ENCODE results near the gene PRPSAP1. TPM values are rescaled to one million over a fixed set of nuclear protein-coding genes. Genes with fewer than 3 reads are reported as not detected.
A peak's percentile ranks its signal among the peaks of the same experiment; 100 is the strongest.

Gene PRPSAP1
- polyA plus RNA-seq, 3 donors = 45.8 to 58.2 (median 51.2) TPM

- no peaks in the 10 kb centered on the region for H4K20me1 ChIP-seq (ENCODE audit: insufficient read depth, low read length)
- no peak overlapping the region for H3K27ac ChIP-seq (ENCODE audit: low read depth in 1 of 2, low read length in 2 of 2)
- H3K27ac Mint-ChIP-seq = peak overlapping the region in 3 of 7 donors; percentile 42 to 59 (median 58)
- H3K4me3 Mint-ChIP-seq = no peak overlapping the region
- WGBS (ENCODE audit: insufficient coverage) = 66% methylated on average over 6 of the region's 14 CpGs
- DNase-seq = no peak
- peaks cover 0 to 2% (median 0%) of the 10 kb centered on the region in 3 donors for H3K27me3 Mint-ChIP-seq (ENCODE audit: low read depth in 3 of 3)
- H3K9ac ChIP-seq (ENCODE audit: insufficient read depth, low read length, poor library complexity, severe bottlenecking) = no peak overlapping the region
- no peak overlapping the region for H3K4me3 ChIP-seq (replicated peaks in 1 of 3; ENCODE audit: low read depth in 2 of 3, low read length in 3 of 3)
- H3K4me1 ChIP-seq (ENCODE audit: control insufficient read depth in 1 of 2, insufficient read depth in 2 of 2, low read length in 2 of 2) = no peaks in the 10 kb centered on the region
- H3K27me3 ChIP-seq (ENCODE audit: control insufficient read depth in 2 of 2, insufficient read depth in 2 of 2, low read length in 2 of 2) = no peaks in the 10 kb centered on the region
- peaks cover 0 to 2% (median 0%) of the 10 kb centered on the region in 7 donors for H3K9me3 Mint-ChIP-seq
- no peak overlapping the region for H2AFZ ChIP-seq (ENCODE audit: insufficient read depth, low read depth, low read length, poor library complexity, severe bottlenecking)
- no peaks in the 10 kb centered on the region for H3K9me3 ChIP-seq (replicated peaks in 1 of 2; ENCODE audit: control insufficient read depth in 1 of 2, insufficient read depth in 1 of 2, low read length in 2 of 2)
- intact Hi-C loops (cut with micrococcal nuclease) = loop anchor here in 1 of 2 donors (5.0 kb wide), 1 partner anchor 33 kb away; no protein-coding TSS in a partner anchor
- H3K36me3 ChIP-seq (replicated peaks in 1 of 2; ENCODE audit: control insufficient read depth in 1 of 2, insufficient read depth in 2 of 2, low read length in 2 of 2) = peaks cover 18 to 68% of the 10 kb centered on the region in 2 donors
- H3K4me1 Mint-ChIP-seq = peaks cover 4% of the 10 kb centered on the region
- H3K36me3 Mint-ChIP-seq = peaks cover 53 to 69% of the 10 kb centered on the region in 2 donors
- H3K79me2 ChIP-seq (ENCODE audit: insufficient read depth, low read length) = peaks cover 8% of the 10 kb centered on the region
- no peak overlapping the region for H3K4me2 ChIP-seq (replicated peaks; ENCODE audit: extremely low read depth, low read length, poor library complexity, severe bottlenecking)
- TF ChIP-seq CTCF (IDR thresholded peaks at IDR 0.05) = no peak
Observed at GRCh38 chr17:76345377-76345974, 8.2 kb downstream of the PRPSAP1 start.

GRCh38 chr17:76343106-76343505 lies 10.6 kb downstream of the PRPSAP1 start:
- Mint-ChIP-seq H3K9me3 (peaks cover 0 to 2% (median 0%) of the 10 kb centered on the region in 7 donors), H3K36me3 (peaks cover 58 to 81% of the 10 kb centered on the region in 2 donors), H3K4me3 (no peak overlapping the region), H3K4me1 (peaks cover 4% of the 10 kb centered on the region), H3K27ac (peak overlapping the region in 3 of 7 donors; percentile 26 to 44 (median 30)), H3K27me3 (ENCODE audit: low read depth in 3 of 3) (peaks cover 0 to 5% (median 2%) of the 10 kb centered on the region in 3 donors)
- no peak overlapping the region for H2AFZ ChIP-seq (ENCODE audit: insufficient read depth, low read depth, low read length, poor library complexity, severe bottlenecking)
- H3K9ac ChIP-seq (ENCODE audit: insufficient read depth, low read length, poor library complexity, severe bottlenecking) = no peak overlapping the region
- TF ChIP-seq CTCF (IDR thresholded peaks at IDR 0.05) = no peak
- DNase-seq = no peak
- H3K79me2 ChIP-seq (ENCODE audit: insufficient read depth, low read length) = no peaks in the 10 kb centered on the region
- no peaks in the 10 kb centered on the region for H3K4me1 ChIP-seq (ENCODE audit: control insufficient read depth in 1 of 2, insufficient read depth in 2 of 2, low read length in 2 of 2)
- no peaks in the 10 kb centered on the region for H3K27me3 ChIP-seq (ENCODE audit: control insufficient read depth in 2 of 2, insufficient read depth in 2 of 2, low read length in 2 of 2)
- H3K4me3 ChIP-seq (replicated peaks in 1 of 3; ENCODE audit: low read depth in 2 of 3, low read length in 3 of 3) = no peak overlapping the region
- peaks cover 18 to 68% of the 10 kb centered on the region in 2 donors for H3K36me3 ChIP-seq (replicated peaks in 1 of 2; ENCODE audit: control insufficient read depth in 1 of 2, insufficient read depth in 2 of 2, low read length in 2 of 2)
- no peaks in the 10 kb centered on the region for H3K9me3 ChIP-seq (replicated peaks in 1 of 2; ENCODE audit: control insufficient read depth in 1 of 2, insufficient read depth in 1 of 2, low read length in 2 of 2)
- intact Hi-C loops (cut with micrococcal nuclease) = no loop called here
- 100% methylated on average over 7 of the region's 7 CpGs for WGBS (ENCODE audit: insufficient coverage)
- H3K27ac ChIP-seq (ENCODE audit: low read depth in 1 of 2, low read length in 2 of 2) = no peak overlapping the region
- no peaks in the 10 kb centered on the region for H4K20me1 ChIP-seq (ENCODE audit: insufficient read depth, low read length)
- no peak overlapping the region for H3K4me2 ChIP-seq (replicated peaks; ENCODE audit: extremely low read depth, low read length, poor library complexity, severe bottlenecking)
